Measurements from ENCODE around the gene SRI. TPM values are rescaled to one million over a fixed set of nuclear protein-coding genes. Genes with fewer than 3 reads are reported as not detected.
A peak's percentile ranks its signal among the peaks of the same experiment; 100 is the strongest.

SRI gene
- total RNA-seq, 2 donors from 2014 or later: 89.9 to 94.7 TPM

- Histone ChIP-seq H3K27me3 (ENCODE audit: control insufficient read depth, insufficient read depth, low read length, poor library complexity, severe bottlenecking) (no peaks in the 10 kb centered on the region), H3K9ac (ENCODE audit: extremely low read depth, low read length, poor library complexity, severe bottlenecking) (peak overlapping the region; percentile 97), H3K27ac (ENCODE audit: low read depth, low read length) (peak overlapping the region; percentile 21), H3K36me3 (ENCODE audit: control insufficient read depth, insufficient read depth, low read length) (peaks cover 31% of the 10 kb centered on the region), H3K4me3 (ENCODE audit: low read length) (peak overlapping the region; percentile 91), H3K9me3 (ENCODE audit: control insufficient read depth, low read length) (no peaks in the 10 kb centered on the region), H3K4me1 (ENCODE audit: control insufficient read depth, insufficient read depth, low read length) (no peaks in the 10 kb centered on the region)
- peaks cover 21% of the 10 kb centered on the region for H3K36me3 Mint-ChIP-seq (ENCODE audit: low read depth)
- no peaks in the 10 kb centered on the region for H3K9me3 Mint-ChIP-seq
- TF ChIP-seq CTCF (conservative IDR thresholded peaks at IDR 0.05): no peak
- DNase-seq: peak; percentile 72
- H3K27ac Mint-ChIP-seq: peak overlapping the region; percentile 90
- peaks cover 1% of the 10 kb centered on the region for H3K27me3 Mint-ChIP-seq (ENCODE audit: insufficient read depth)
- peak overlapping the region; percentile 79 for H3K4me3 Mint-ChIP-seq
- 0 to 8% methylated on average over 8 to 25 of the region's 27 CpGs for WGBS, 2 experiments (ENCODE audit: insufficient coverage in 1 of 2, insufficient read length in 1 of 2)
- H3K4me1 Mint-ChIP-seq: peaks cover 28% of the 10 kb centered on the region
Observed at GRCh38 chr7:88218836-88219605, 817 bp downstream of the SRI start.

GRCh38 chr7:88218429-88218745 is 1.5 kb downstream of the SRI start:
- Histone ChIP-seq H3K4me1 (ENCODE audit: control insufficient read depth, insufficient read depth, low read length) (no peaks in the 10 kb centered on the region), H3K36me3 (ENCODE audit: control insufficient read depth, insufficient read depth, low read length) (peaks cover 37% of the 10 kb centered on the region), H3K27me3 (ENCODE audit: control insufficient read depth, insufficient read depth, low read length, poor library complexity, severe bottlenecking) (no peaks in the 10 kb centered on the region), H3K4me3 (ENCODE audit: low read length) (peak overlapping the region; percentile 91), H3K27ac (ENCODE audit: low read depth, low read length) (no peak overlapping the region), H3K9me3 (ENCODE audit: control insufficient read depth, low read length) (no peaks in the 10 kb centered on the region), H3K9ac (ENCODE audit: extremely low read depth, low read length, poor library complexity, severe bottlenecking) (peak overlapping the region; percentile 97)
- DNase-seq: no peak
- peaks cover 29% of the 10 kb centered on the region for H3K4me1 Mint-ChIP-seq
- peak overlapping the region; percentile 79 for H3K4me3 Mint-ChIP-seq
- WGBS, 2 experiments (ENCODE audit: insufficient coverage in 1 of 2, insufficient read length in 1 of 2): 77 to 78% methylated on average over 4 to 5 of the region's 5 CpGs
- peaks cover 1% of the 10 kb centered on the region for H3K27me3 Mint-ChIP-seq (ENCODE audit: insufficient read depth)
- H3K27ac Mint-ChIP-seq: no peak overlapping the region
- no peak for TF ChIP-seq CTCF (conservative IDR thresholded peaks at IDR 0.05)
- H3K36me3 Mint-ChIP-seq (ENCODE audit: low read depth): peaks cover 23% of the 10 kb centered on the region
- no peaks in the 10 kb centered on the region for H3K9me3 Mint-ChIP-seq

- Mint-ChIP-seq H3K4me1 (peaks cover 29% of the 10 kb centered on the region), H3K4me3 (peak overlapping the region; percentile 79), H3K27me3 (ENCODE audit: insufficient read depth) (peaks cover 1% of the 10 kb centered on the region), H3K36me3 (ENCODE audit: low read depth) (peaks cover 29% of the 10 kb centered on the region), H3K9me3 (no peaks in the 10 kb centered on the region), H3K27ac (no peak overlapping the region)
- DNase-seq: no peak
- peak overlapping the region; percentile 91 for H3K4me3 ChIP-seq (ENCODE audit: low read length)
- peaks cover 39% of the 10 kb centered on the region for H3K36me3 ChIP-seq (ENCODE audit: control insufficient read depth, insufficient read depth, low read length)
- no peaks in the 10 kb centered on the region for H3K9me3 ChIP-seq (ENCODE audit: control insufficient read depth, low read length)
- no peaks in the 10 kb centered on the region for H3K27me3 ChIP-seq (ENCODE audit: control insufficient read depth, insufficient read depth, low read length, poor library complexity, severe bottlenecking)
- H3K4me1 ChIP-seq (ENCODE audit: control insufficient read depth, insufficient read depth, low read length): no peaks in the 10 kb centered on the region
- H3K9ac ChIP-seq (ENCODE audit: extremely low read depth, low read length, poor library complexity, severe bottlenecking): no peak overlapping the region
- H3K27ac ChIP-seq (ENCODE audit: low read depth, low read length): no peak overlapping the region
- TF ChIP-seq CTCF (conservative IDR thresholded peaks at IDR 0.05): no peak
- 67 to 86% methylated on average over 1 of the region's 1 CpG for WGBS, 2 experiments (ENCODE audit: insufficient coverage in 1 of 2, insufficient read length in 1 of 2)
Observed at GRCh38 chr7:88217675-88218428, 2.0 kb downstream of the SRI start.
